GM12878 (cell line): ENCODE results near the gene MFAP4. TPM values are rescaled to one million over a fixed set of nuclear protein-coding genes. Genes with fewer than 3 reads are reported as not detected.
A peak's percentile ranks its signal among the peaks of the same experiment; 100 is the strongest.

Source experiments
- ATAC-seq: fragments of 200-7000 bp; cut with Tn5 transposase; 3 replicates; pipeline ENCODE4 v1.9.1; 2020; ENCODE audit warnings: mild to moderate bottlenecking, moderate library complexity
- BruUV-seq: library from RNA; stranded (reverse); fragments of 400-500 nt; replicated peaks from 2 replicates; lab custom pipeline; 2021; lab: Mats Ljungman, UMichigan
- CTCF ChIA-PET: fragments of 300-600 bp; sonication (Branson Sonifier 250); formaldehyde crosslinking; extraction: SDS; loops from one replicate; lab custom pipeline; 2021; ENCODE audit warnings: inconsistent platforms; lab: Yijun Ruan, JAX
- POLR2A ChIA-PET: fragments of 350-600 bp; formaldehyde crosslinking; extraction: SDS; loops from one replicate; lab custom pipeline; 2021; ENCODE audit warnings: inconsistent platforms; lab: Charles Lee
- RAD21 ChIA-PET: fragments of 300-600 bp; sonication (Branson Sonifier 250); formaldehyde crosslinking; loops from one replicate; lab custom pipeline; 2023; ENCODE audit warnings: antibody characterized with exemption; ENCODE audit not compliant: unreplicated experiment; lab: Charles Lee
- SMC1A ChIA-PET: fragments of 300-600 bp; sonication (Branson Sonifier 250); formaldehyde crosslinking; loops from one replicate; lab custom pipeline; 2023; ENCODE audit not compliant: unreplicated experiment, uncharacterized antibody; lab: Charles Lee
- DNase-seq: peaks from one replicate; pipeline ENCODE4 v3.0.0-alpha.2; 2011; ENCODE audit warnings: low read depth, low spot score
- FAIRE-seq: peaks from 3 replicates; lab custom pipeline; 2011; peaks lifted over from hg19 to GRCh38; lab: Jason Lieb, UNC
- H2AFZ ChIP-seq: 2 replicates; pipeline ENCODE4 v1.6.0; 2011; ENCODE audit warnings: low read depth, low read length, control low read depth; ENCODE audit not compliant: control insufficient read depth
- H3K27ac ChIP-seq: 2 replicates; pipeline ENCODE4 v1.5.1; 2011; ENCODE audit warnings: control low read depth; ENCODE audit not compliant: control insufficient read depth, insufficient read depth
- H3K27me3 ChIP-seq, 2 experiments: replicated peaks in 1 of 2; 2 replicates each; pipeline versions ENCODE4 v1.6.0 to v1.6.1; 2011; ENCODE audit warnings: low read length in 1 of 2; ENCODE audit not compliant: control insufficient read depth in 2 of 2, insufficient read depth in 2 of 2
- H3K36me3 ChIP-seq, 2 experiments: 2 replicates each; pipeline ENCODE4 v1.5.1; 2011; ENCODE audit warnings: low read length in 1 of 2; ENCODE audit not compliant: control insufficient read depth in 2 of 2, insufficient read depth in 2 of 2
- H3K4me1 ChIP-seq: 2 replicates; pipeline ENCODE4 v1.6.1; 2011; ENCODE audit warnings: mild to moderate bottlenecking, low read length, moderate library complexity, mixed read lengths; ENCODE audit not compliant: control insufficient read depth, insufficient read depth
- H3K4me2 ChIP-seq: 2 replicates; pipeline ENCODE4 v1.6.0; 2011; ENCODE audit warnings: control low read depth; ENCODE audit not compliant: control insufficient read depth, insufficient read depth
- H3K4me3 ChIP-seq: fragments of 200-600 bp; sonication (generic); 2 replicates; pipeline ENCODE4 v1.5.1; 2016
- H3K79me2 ChIP-seq: 2 replicates; pipeline ENCODE4 v1.6.0; 2011; ENCODE audit warnings: low read length; ENCODE audit not compliant: control insufficient read depth, insufficient read depth
- H3K9ac ChIP-seq: 2 replicates; pipeline ENCODE4 v1.8.0; 2011; ENCODE audit warnings: low read length, control low read depth, mixed read lengths; ENCODE audit not compliant: control insufficient read depth, insufficient read depth
- H3K9me3 ChIP-seq: replicated peaks from 3 replicates; pipeline ENCODE4 v1.5.1; 2011; ENCODE audit warnings: mild to moderate bottlenecking, low read length; ENCODE audit not compliant: control insufficient read depth, insufficient read depth
- H4K20me1 ChIP-seq: 2 replicates; pipeline ENCODE4 v1.6.0; 2011; ENCODE audit not compliant: control insufficient read depth, insufficient read depth
- CTCF ChIP-seq, 3 experiments: IDR thresholded peaks in 2 of 3; conservative IDR thresholded peaks in 1 of 3; 2 replicates each; pipeline ENCODE4 v1.5.1; 2011; ENCODE audit warnings: low read depth in 3 of 3, low read length in 3 of 3, mild to moderate bottlenecking in 3 of 3, control low read depth in 2 of 3, moderate library complexity in 2 of 3, inconsistent platforms in 1 of 3, mixed read lengths in 1 of 3; ENCODE audit not compliant: control insufficient read depth in 2 of 3, insufficient read depth in 1 of 3; ENCODE audit errors: extremely low read depth in 1 of 3
- E2F4 ChIP-seq: IDR thresholded peaks from 2 replicates; pipeline ENCODE4 v1.6.1; 2012; ENCODE audit warnings: low read depth, low read length, improper control_type of control experiment
- RAD21 ChIP-seq: IDR thresholded peaks from 2 replicates; pipeline ENCODE4 v1.6.1; 2011; ENCODE audit warnings: mild to moderate bottlenecking, low read depth, low read length, moderate library complexity; ENCODE audit not compliant: insufficient read depth
- WGBS: methylation state at CpG from one replicate; pipeline ENCODE4 v1.1.6; 2016; ENCODE audit warnings: low lambda C conversion rate; ENCODE audit not compliant: insufficient replicate concordance, insufficient coverage; ENCODE audit errors: missing lambda C conversion rate; 5-methylcytosine and 5-hydroxymethylcytosine counted together
- in situ Hi-C: fragments of 300-500 bp; cut with MboI; formaldehyde crosslinking; loops from 9 replicates; pipeline ENCODE4 v1.14.3; 2018; ENCODE audit warnings: mixed read lengths
- intact Hi-C: fragments of 100-400 bp; cut with micrococcal nuclease; formaldehyde crosslinking; loops from one replicate; pipeline ENCODE4 v1.14.2; 2022; ENCODE audit not compliant: unreplicated experiment
- polyA plus RNA-seq, 11 experiments: library from polyadenylated mRNA; depleted of rRNA in 4 of 11; unstranded in 6 of 11; stranded (reverse) in 5 of 11; fragments of >200 nt; fragmentation: Nextera tagmentation in 4 of 11; fragmentation: Illumina TruSeq in 1 of 11; extraction: Ambion mirVana in 4 of 11; extraction: Trizol in 1 of 11; gene quantifications; 1 replicate in 1 of 11; 2 replicates in 10 of 11; pipeline versions ENCODE4 v1.2.1 to v1.2.3, GENCODE V29; 2011 to 2016; ENCODE audit warnings: inconsistent platforms in 2 of 11, missing spikeins in 2 of 11, low read depth in 1 of 11
- total RNA-seq, 4 experiments: library from RNA; depleted of rRNA in 3 of 4; stranded (reverse); fragments of >200 nt in 3 of 4; fragmentation: Illumina TruSeq in 1 of 4; extraction: Trizol in 1 of 4; gene quantifications; 2 replicates each; pipeline versions ENCODE4 v1.2.1 to v1.2.3, GENCODE V29; 2013 to 2021

The MFAP4 gene
- total and polyA plus RNA-seq, 10 of the 15 experiments (the other 5 are each of a cell fraction or from before 2014, with no cell fraction given) = 0.08 to 0.28 (median 0.09) TPM; not detected in 7

- Histone ChIP-seq H4K20me1 (no peaks in the 10 kb centered on the region), H3K4me2 (no peak overlapping the region), H3K27ac (no peak overlapping the region), H2AFZ (no peak overlapping the region), H3K27me3 (no peaks in the 10 kb centered on the region; a peak in 1 of 4 replicates), H3K4me1 (no peaks in the 10 kb centered on the region), H3K79me2 (no peaks in the 10 kb centered on the region), H3K9ac (no peak overlapping the region), H3K36me3 (no peaks in the 10 kb centered on the region), H3K4me3 (no peak overlapping the region), H3K9me3 (no peaks in the 10 kb centered on the region)
- TF ChIP-seq RAD21 = peak; percentile 17; the same call in 1 of the 2 replicates
- TF ChIP-seq E2F4 = no peak
- TF ChIP-seq CTCF (IDR thresholded peaks at IDR 0.05 in 2 of 3, conservative IDR thresholded peaks at IDR 0.05 in 1 of 3; ENCODE audit: control insufficient read depth in 2 of 3, extremely low read depth in 1 of 3, insufficient read depth in 1 of 3, low read depth in 3 of 3, low read length in 3 of 3) = peak in 1 of 3 experiments; percentile 19; a peak in 1 of 6 replicates
- in situ Hi-C loops = no loop called here
- no peak for FAIRE-seq
- POLR2A ChIA-PET = no interaction called here
- ATAC-seq = no peak
- DNase-seq = no peak
- CTCF ChIA-PET = interaction anchor here (0.7 to 1.4 kb wide), 5 partner anchors 13 to 329 kb away, joined by 3 to 5 read pairs (median 4); partner anchors contain the start of genes B9D1 and MAPK7
- BruUV-seq = no TSS peak
- intact Hi-C loops = no loop called here
- SMC1A ChIA-PET = interaction anchor here (0.7 to 1.2 kb wide), 3 partner anchors 9 to 103 kb away, joined by 3 to 4 read pairs (median 3); no protein-coding TSS in a partner anchor
- WGBS = 25% methylated on average over 2 of the region's 2 CpGs
- RAD21 ChIA-PET = no interaction called here
These were observed 46.8 kb upstream of the MFAP4 start for GRCh38 chr17:19433727-19434340.
